PC-3 (cell line): ENCODE data around the gene LHX1. TPM values are rescaled to one million over a fixed set of nuclear protein-coding genes. Genes with fewer than 3 reads are reported as not detected.

Experiments
- ATAC-seq: fragments of 200-7000 bp; cut with Tn5 transposase; 2 replicates; pipeline ENCODE4 v1.9.1; 2020; ENCODE audit warnings: mild to moderate bottlenecking, moderate library complexity
- BruUV-seq: library from RNA; stranded (reverse); fragments of 400-500 nt; replicated peaks from 2 replicates; lab custom pipeline; 2021; lab: Mats Ljungman, UMichigan
- CTCF ChIA-PET: fragments of 300-600 bp; sonication (Branson Sonifier 250); formaldehyde crosslinking; loops from one replicate; lab custom pipeline; 2022; ENCODE audit warnings: antibody characterized with exemption; lab: Charles Lee
- POLR2A ChIA-PET: fragments of 300-600 bp; sonication (Branson Sonifier 250); formaldehyde crosslinking; loops from one replicate; lab custom pipeline; 2022; ENCODE audit warnings: antibody characterized with exemption; ENCODE audit not compliant: unreplicated experiment; lab: Charles Lee
- DNase-seq: peaks from one replicate; pipeline ENCODE4 v3.0.0-alpha.2; 2015
- H2AFZ ChIP-seq: fragments of 300-600 bp; sonication (generic); 2 replicates; pipeline ENCODE4 v1.6.0; 2016; ENCODE audit warnings: antibody characterized with exemption, low read length
- H3F3A ChIP-seq: fragments of 300-600 bp; sonication (generic); one replicate; pipeline ENCODE4 v1.6.0; 2017; ENCODE audit warnings: antibody characterized with exemption, low read length, control low read depth, mild to moderate bottlenecking; ENCODE audit not compliant: unreplicated experiment
- H3K27ac ChIP-seq: fragments of 300-600 bp; sonication (generic); 2 replicates; pipeline ENCODE4 v1.5.1; 2016; ENCODE audit warnings: mild to moderate bottlenecking, low read length
- H3K27me3 ChIP-seq: fragments of 300-600 bp; sonication (generic); 2 replicates; pipeline ENCODE4 v1.6.1; 2016; ENCODE audit warnings: low read length, mixed read lengths
- H3K36me3 ChIP-seq: fragments of 300-600 bp; sonication (generic); 2 replicates; pipeline ENCODE4 v1.6.1; 2016; ENCODE audit warnings: low read depth, mixed run types, low read length, mixed read lengths
- H3K4me1 ChIP-seq: fragments of 300-600 bp; sonication (generic); 2 replicates; pipeline ENCODE4 v1.5.1; 2016; ENCODE audit warnings: low read length; ENCODE audit not compliant: insufficient read depth
- H3K4me2 ChIP-seq: fragments of 300-600 bp; sonication (generic); 2 replicates; pipeline ENCODE4 v1.6.0; 2016; ENCODE audit warnings: low read length
- H3K4me3 ChIP-seq: fragments of 300-600 bp; sonication (generic); 2 replicates; pipeline ENCODE4 v1.5.1; 2016; ENCODE audit warnings: mild to moderate bottlenecking, low read length, mixed read lengths
- H3K79me2 ChIP-seq: fragments of 300-600 bp; sonication (generic); 2 replicates; pipeline ENCODE4 v1.6.1; 2017; ENCODE audit warnings: low read length, mixed read lengths
- H3K9ac ChIP-seq: fragments of 300-600 bp; sonication (generic); 2 replicates; pipeline ENCODE4 v1.6.0; 2016; ENCODE audit warnings: mild to moderate bottlenecking, low read length
- H3K9me2 ChIP-seq: fragments of 300-600 bp; sonication (generic); replicated peaks from 2 replicates; pipeline ENCODE4 v1.6.1; 2016; ENCODE audit warnings: mixed run types, low read length, mixed read lengths
- H3K9me3 ChIP-seq: fragments of 300-600 bp; sonication (generic); 2 replicates; pipeline ENCODE4 v1.6.1; 2016; ENCODE audit warnings: low read length, mixed read lengths
- H4K20me1 ChIP-seq: fragments of 300-600 bp; sonication (generic); 2 replicates; pipeline ENCODE4 v1.6.1; 2016; ENCODE audit warnings: low read length, mixed read lengths
- EZH2 ChIP-seq: fragments of 300-600 bp; sonication (generic); IDR thresholded peaks from one replicate; pipeline ENCODE4 v1.6.1; 2017; ENCODE audit warnings: antibody characterized with exemption, mild to moderate bottlenecking, low read length; ENCODE audit not compliant: unreplicated experiment
- EZH2phosphoT487 ChIP-seq: fragments of 300-600 bp; sonication (generic); IDR thresholded peaks from 2 replicates; pipeline ENCODE4 v1.6.1; 2018; ENCODE audit warnings: mild to moderate bottlenecking, antibody characterized with exemption, low read length, borderline replicate concordance
- intact Hi-C: fragments of 100-400 bp; cut with micrococcal nuclease; formaldehyde crosslinking; loops from 2 replicates; pipeline ENCODE4 v1.9.0; 2023
- total RNA-seq: library from RNA; depleted of rRNA; stranded (reverse); fragments of >200 nt; gene quantifications from 2 replicates; pipeline ENCODE4 v1.2.3, GENCODE V29; 2014
- TF ChIP-seq, protein P1 (sequence below): fragments of 300-600 bp; sonication (generic); conservative IDR thresholded peaks from 2 replicates; pipeline ENCODE4 v1.5.1; 2017; ENCODE audit warnings: antibody characterized with exemption, low read depth, mild to moderate bottlenecking, low read length

LHX1 gene
- total RNA-seq, 1 experiment from 2014 or later = not detected

DNA sequence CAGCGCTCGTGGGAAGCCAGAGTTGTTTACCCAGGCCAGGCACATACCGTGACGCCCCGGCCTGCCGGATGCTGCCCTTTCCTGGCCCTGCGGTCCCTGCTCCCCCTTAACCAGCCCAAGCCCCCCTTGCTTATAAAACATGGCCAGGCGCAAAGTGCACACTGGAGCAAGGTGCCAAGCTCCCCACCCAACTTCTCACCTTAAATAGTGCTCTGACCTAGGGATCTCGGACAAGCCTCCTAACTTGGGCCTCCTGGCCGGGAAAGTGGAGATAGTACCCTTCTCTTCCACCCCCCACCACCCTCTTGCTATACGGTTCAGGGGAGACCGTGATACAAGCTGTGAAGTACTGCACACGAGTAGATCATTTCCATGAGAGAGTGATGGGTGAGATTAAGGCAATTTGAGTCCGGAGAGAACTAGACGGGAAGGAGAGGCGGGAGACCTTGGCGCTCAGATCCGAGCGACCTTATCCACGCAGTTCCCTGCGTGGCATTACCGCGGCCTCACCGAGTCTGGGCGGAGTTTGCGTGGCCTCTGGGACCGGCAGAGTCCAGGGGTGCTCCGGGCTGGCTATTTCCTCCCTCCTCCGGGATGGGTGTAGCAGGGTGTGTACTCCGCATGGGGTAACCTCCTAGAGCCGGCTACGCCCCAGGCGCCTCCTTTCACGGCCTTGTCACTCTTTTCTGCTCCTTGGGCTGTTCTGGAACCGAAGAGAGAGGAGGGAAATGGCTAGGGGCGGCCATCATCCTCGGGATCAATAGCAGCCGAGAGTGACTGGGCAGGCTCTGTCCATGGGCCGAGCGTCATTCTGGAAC, 4.4 kb upstream of the LHX1 start:
- no peak overlapping the region for H3K9ac ChIP-seq
- peaks cover 79% of the 10 kb centered on the region for H3K27me3 ChIP-seq
- intact Hi-C loops = no loop called here
- H2AFZ ChIP-seq = no peak overlapping the region
- H3K4me2 ChIP-seq = no peak overlapping the region
- H3K4me1 ChIP-seq = peaks cover 4% of the 10 kb centered on the region; the same call in 1 of the 2 replicates
- H3K79me2 ChIP-seq = no peaks in the 10 kb centered on the region
- no peaks in the 10 kb centered on the region for H3K9me2 ChIP-seq
- TF ChIP-seq, protein P1, sequence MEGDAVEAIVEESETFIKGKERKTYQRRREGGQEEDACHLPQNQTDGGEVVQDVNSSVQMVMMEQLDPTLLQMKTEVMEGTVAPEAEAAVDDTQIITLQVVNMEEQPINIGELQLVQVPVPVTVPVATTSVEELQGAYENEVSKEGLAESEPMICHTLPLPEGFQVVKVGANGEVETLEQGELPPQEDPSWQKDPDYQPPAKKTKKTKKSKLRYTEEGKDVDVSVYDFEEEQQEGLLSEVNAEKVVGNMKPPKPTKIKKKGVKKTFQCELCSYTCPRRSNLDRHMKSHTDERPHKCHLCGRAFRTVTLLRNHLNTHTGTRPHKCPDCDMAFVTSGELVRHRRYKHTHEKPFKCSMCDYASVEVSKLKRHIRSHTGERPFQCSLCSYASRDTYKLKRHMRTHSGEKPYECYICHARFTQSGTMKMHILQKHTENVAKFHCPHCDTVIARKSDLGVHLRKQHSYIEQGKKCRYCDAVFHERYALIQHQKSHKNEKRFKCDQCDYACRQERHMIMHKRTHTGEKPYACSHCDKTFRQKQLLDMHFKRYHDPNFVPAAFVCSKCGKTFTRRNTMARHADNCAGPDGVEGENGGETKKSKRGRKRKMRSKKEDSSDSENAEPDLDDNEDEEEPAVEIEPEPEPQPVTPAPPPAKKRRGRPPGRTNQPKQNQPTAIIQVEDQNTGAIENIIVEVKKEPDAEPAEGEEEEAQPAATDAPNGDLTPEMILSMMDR = no peak
- TF ChIP-seq EZH2phosphoT487 (no peak), EZH2 (no peak)
- no peaks in the 10 kb centered on the region for H3F3A ChIP-seq
- POLR2A ChIA-PET = no interaction called here
- no peak for ATAC-seq
- no peaks in the 10 kb centered on the region for H3K9me3 ChIP-seq
- H3K36me3 ChIP-seq = no peaks in the 10 kb centered on the region
- CTCF ChIA-PET = no interaction called here
- no TSS peak for BruUV-seq
- H3K4me3 ChIP-seq = no peak overlapping the region
- H4K20me1 ChIP-seq = no peaks in the 10 kb centered on the region
- H3K27ac ChIP-seq = no peak overlapping the region
- DNase-seq = no peak

DNA sequence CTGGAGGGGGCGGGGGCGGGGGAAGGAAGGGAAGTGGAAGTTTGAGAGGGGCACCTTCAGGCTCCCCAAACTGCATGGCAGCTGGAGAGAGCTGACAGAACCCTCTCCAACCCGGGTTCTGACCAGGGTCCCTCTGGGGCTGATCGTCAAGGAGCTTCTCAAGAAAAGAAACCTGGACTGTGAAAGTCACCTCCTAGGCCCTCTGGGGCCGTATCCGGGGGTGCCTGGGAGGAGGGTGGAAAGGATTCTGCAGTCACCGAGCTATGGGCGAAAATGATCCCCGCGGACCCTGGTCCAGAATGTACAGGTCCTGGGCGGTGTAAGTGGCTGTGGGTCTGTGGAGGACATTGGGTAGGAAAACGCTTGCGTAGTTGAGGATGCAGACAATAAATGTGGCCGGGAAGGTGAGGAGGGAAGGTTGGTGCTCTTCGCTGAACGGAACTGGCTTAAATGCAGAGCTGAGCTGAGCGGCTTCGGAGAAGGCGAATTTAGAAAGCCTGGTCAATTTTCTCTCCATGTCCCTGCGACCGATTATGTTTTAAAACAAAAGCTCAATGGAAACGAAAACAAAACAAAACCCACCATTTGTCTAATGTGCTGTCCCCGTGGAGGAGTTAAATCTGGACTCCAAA, 3.6 kb upstream of the LHX1 start:
- ChIA-PET POLR2A (no interaction called here), CTCF (no interaction called here)
- H3K27me3 ChIP-seq = peaks cover 86% of the 10 kb centered on the region
- H3K4me1 ChIP-seq = peaks cover 4% of the 10 kb centered on the region; the same call in 1 of the 2 replicates
- BruUV-seq = no TSS peak
- no peak overlapping the region for H3K4me3 ChIP-seq
- no peak for TF ChIP-seq EZH2
- TF ChIP-seq EZH2phosphoT487 = no peak
- TF ChIP-seq, protein P1 = no peak
- DNase-seq (no peak), ATAC-seq (no peak)
- H3K27ac ChIP-seq = no peak overlapping the region
- no peaks in the 10 kb centered on the region for H3F3A ChIP-seq
- H3K9ac ChIP-seq = no peak overlapping the region
- H4K20me1 ChIP-seq = no peaks in the 10 kb centered on the region
- H3K4me2 ChIP-seq = no peak overlapping the region
- intact Hi-C loops = no loop called here
- H3K9me3 ChIP-seq = no peaks in the 10 kb centered on the region
- H3K79me2 ChIP-seq = no peaks in the 10 kb centered on the region
- H3K9me2 ChIP-seq = no peaks in the 10 kb centered on the region
- no peak overlapping the region for H2AFZ ChIP-seq
- H3K36me3 ChIP-seq = no peaks in the 10 kb centered on the region
